ENCODE data around the gene ALG13. TPM values are rescaled to one million over a fixed set of nuclear protein-coding genes. Genes with fewer than 3 reads are reported as not detected.

The ALG13 gene
- total and polyA plus RNA-seq, 5 donors from 2014 or later = 50.3 to 145 (median 59.0) TPM

DNA sequence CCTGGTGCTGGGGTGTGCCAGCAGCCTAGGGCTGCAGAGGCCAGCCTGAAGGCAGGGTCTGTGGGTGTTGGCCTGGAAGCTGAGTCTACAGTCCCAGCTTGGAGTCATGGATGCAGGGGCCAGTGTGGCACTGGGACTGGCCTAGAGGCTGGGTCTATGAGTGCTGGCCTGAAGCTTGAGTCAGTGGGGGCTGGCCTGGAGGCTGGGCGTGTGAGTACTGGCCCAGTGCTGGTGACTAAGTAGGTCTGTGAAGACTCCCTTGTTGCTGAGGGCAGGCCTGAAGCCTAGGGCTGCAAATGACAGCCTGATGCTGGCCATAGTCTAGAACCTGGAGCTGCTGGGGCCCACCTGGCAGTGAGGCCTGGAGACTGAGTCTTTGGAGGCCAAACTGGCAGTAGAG, 31.3 kb upstream of the ALG13 start:
- no peaks in the 10 kb centered on the region for H3K4me1 ChIP-seq (ENCODE audit: control insufficient read depth, insufficient read depth, low read length, poor library complexity, severe bottlenecking)
- Mint-ChIP-seq H3K27ac (no peak overlapping the region), H3K4me3 (no peak overlapping the region), H3K9me3 (peaks cover 0 to 4% (median 0%) of the 10 kb centered on the region in 7 donors), H3K27me3 (no peaks in the 10 kb centered on the region), H3K36me3 (no peaks in the 10 kb centered on the region), H3K4me1 (no peaks in the 10 kb centered on the region)
- H3K4me3 ChIP-seq (ENCODE audit: low read depth, low read length) = no peak overlapping the region
- no peaks in the 10 kb centered on the region for H3K27me3 ChIP-seq (ENCODE audit: control insufficient read depth, insufficient read depth, low read length)
- ATAC-seq (ENCODE audit: low read depth in 2 of 2) (no peak), DNase-seq (no peak)
- no peaks in the 10 kb centered on the region for H3K9me3 ChIP-seq (ENCODE audit: control insufficient read depth in 2 of 2, low read length in 2 of 2)
- H3K27ac ChIP-seq (ENCODE audit: insufficient read depth, low read length, poor library complexity, severe bottlenecking) = no peak overlapping the region
- H3K36me3 ChIP-seq (ENCODE audit: control insufficient read depth, insufficient read depth, low read length) = no peaks in the 10 kb centered on the region

DNA sequence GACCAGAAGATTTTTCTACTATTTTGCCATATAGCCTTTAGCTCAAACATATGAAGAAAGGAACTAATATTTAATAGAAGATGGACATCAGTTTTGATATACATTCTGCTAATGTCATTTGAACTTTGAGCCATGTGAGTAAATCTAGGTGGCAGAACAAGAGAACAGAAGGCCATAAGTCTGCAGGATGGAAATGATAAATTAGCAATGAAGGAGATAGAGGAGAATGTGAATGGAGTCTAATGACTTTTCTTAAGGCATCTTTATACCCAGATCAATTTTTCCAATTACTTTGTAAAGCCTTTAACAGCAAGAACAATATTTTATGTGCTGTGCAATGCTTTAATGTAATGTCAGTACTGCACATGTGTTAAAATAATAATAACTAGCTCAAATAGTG, 30.1 kb upstream of the ALG13 start:
- Histone ChIP-seq H3K4me3 (ENCODE audit: low read depth, low read length) (no peak overlapping the region), H3K36me3 (ENCODE audit: control insufficient read depth, insufficient read depth, low read length) (no peaks in the 10 kb centered on the region), H3K27me3 (ENCODE audit: control insufficient read depth, insufficient read depth, low read length) (no peaks in the 10 kb centered on the region), H3K27ac (ENCODE audit: insufficient read depth, low read length, poor library complexity, severe bottlenecking) (no peak overlapping the region), H3K9me3 (ENCODE audit: control insufficient read depth in 2 of 2, low read length in 2 of 2) (no peaks in the 10 kb centered on the region), H3K4me1 (ENCODE audit: control insufficient read depth, insufficient read depth, low read length, poor library complexity, severe bottlenecking) (no peaks in the 10 kb centered on the region)
- ATAC-seq (ENCODE audit: low read depth in 2 of 2) = no peak
- no peaks in the 10 kb centered on the region for H3K36me3 Mint-ChIP-seq
- H3K4me3 Mint-ChIP-seq = no peak overlapping the region
- no peak for DNase-seq
- H3K9me3 Mint-ChIP-seq = peaks cover 0 to 4% (median 0%) of the 10 kb centered on the region in 7 donors
- H3K27ac Mint-ChIP-seq = no peak overlapping the region
- no peaks in the 10 kb centered on the region for H3K27me3 Mint-ChIP-seq
- H3K4me1 Mint-ChIP-seq = no peaks in the 10 kb centered on the region

DNA sequence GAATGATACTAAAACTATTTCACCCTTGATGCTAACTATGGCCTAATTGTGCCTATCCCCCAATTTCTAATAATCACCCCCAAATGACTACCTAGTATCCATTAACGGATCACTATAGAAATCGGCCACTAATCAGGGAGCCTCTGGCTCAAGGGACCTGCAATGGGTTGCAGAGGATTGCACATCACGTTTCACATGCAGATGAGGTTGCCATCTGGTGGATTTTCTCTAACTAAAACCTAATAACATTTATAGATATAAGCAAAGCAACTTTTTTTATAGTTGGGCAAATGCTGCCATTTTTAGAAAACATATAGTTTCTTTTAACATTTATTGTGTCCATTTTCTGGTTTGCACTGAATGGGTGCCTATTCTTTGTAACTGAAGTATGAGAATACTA, 28.3 kb upstream of the ALG13 start:
- DNase-seq = no peak
- H3K27ac Mint-ChIP-seq = no peak overlapping the region

DNA sequence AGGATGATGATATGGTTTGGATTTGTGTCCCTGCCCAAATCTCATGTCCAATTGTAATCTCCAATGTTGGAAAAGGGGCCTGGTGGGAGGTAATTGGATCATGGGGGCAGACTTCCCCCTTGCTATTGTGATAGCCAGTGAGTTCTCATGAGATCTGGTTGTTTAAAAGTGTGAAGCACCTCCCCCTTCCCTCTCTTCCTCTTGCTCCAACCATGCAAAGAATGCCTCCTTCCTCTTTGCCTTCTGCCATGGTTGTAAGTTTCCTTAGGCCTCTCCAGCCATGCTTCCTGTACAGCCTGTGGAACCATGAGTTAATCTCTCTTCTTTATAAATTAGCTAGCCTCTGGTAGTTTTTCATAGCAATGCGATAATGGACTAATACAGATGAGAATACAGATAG, 19.7 kb upstream of the ALG13 start:
- ATAC-seq (ENCODE audit: low read depth in 2 of 2) (no peak), DNase-seq (no peak)
- no peaks in the 10 kb centered on the region for H3K36me3 Mint-ChIP-seq
- H3K9me3 ChIP-seq (ENCODE audit: control insufficient read depth in 2 of 2, low read length in 2 of 2) = no peaks in the 10 kb centered on the region
- no peaks in the 10 kb centered on the region for H3K27me3 ChIP-seq (ENCODE audit: control insufficient read depth, insufficient read depth, low read length)
- no peaks in the 10 kb centered on the region for H3K9me3 Mint-ChIP-seq
- H3K27ac Mint-ChIP-seq = no peak overlapping the region
- no peaks in the 10 kb centered on the region for H3K36me3 ChIP-seq (ENCODE audit: control insufficient read depth, insufficient read depth, low read length)
- no peak overlapping the region for H3K4me3 Mint-ChIP-seq
- no peaks in the 10 kb centered on the region for H3K4me1 Mint-ChIP-seq
- no peak overlapping the region for H3K4me3 ChIP-seq (ENCODE audit: low read depth, low read length)
- no peaks in the 10 kb centered on the region for H3K4me1 ChIP-seq (ENCODE audit: control insufficient read depth, insufficient read depth, low read length, poor library complexity, severe bottlenecking)
- H3K27me3 Mint-ChIP-seq = no peaks in the 10 kb centered on the region
- H3K27ac ChIP-seq (ENCODE audit: insufficient read depth, low read length, poor library complexity, severe bottlenecking) = no peak overlapping the region

More for the DNA sequence above, 28.3 kb upstream of the ALG13 start:
- no peak overlapping the region for H3K27ac ChIP-seq (ENCODE audit: insufficient read depth, low read length, poor library complexity, severe bottlenecking)
- Mint-ChIP-seq H3K36me3 (no peaks in the 10 kb centered on the region), H3K4me3 (no peak overlapping the region), H3K4me1 (no peaks in the 10 kb centered on the region), H3K9me3 (peaks cover 0 to 4% (median 0%) of the 10 kb centered on the region in 7 donors), H3K27me3 (no peaks in the 10 kb centered on the region)
- H3K36me3 ChIP-seq (ENCODE audit: control insufficient read depth, insufficient read depth, low read length) = no peaks in the 10 kb centered on the region
- no peaks in the 10 kb centered on the region for H3K27me3 ChIP-seq (ENCODE audit: control insufficient read depth, insufficient read depth, low read length)
- ATAC-seq (ENCODE audit: low read depth in 2 of 2) = no peak
- no peak overlapping the region for H3K4me3 ChIP-seq (ENCODE audit: low read depth, low read length)
- no peaks in the 10 kb centered on the region for H3K9me3 ChIP-seq (ENCODE audit: control insufficient read depth in 2 of 2, low read length in 2 of 2)
- no peaks in the 10 kb centered on the region for H3K4me1 ChIP-seq (ENCODE audit: control insufficient read depth, insufficient read depth, low read length, poor library complexity, severe bottlenecking)

DNA sequence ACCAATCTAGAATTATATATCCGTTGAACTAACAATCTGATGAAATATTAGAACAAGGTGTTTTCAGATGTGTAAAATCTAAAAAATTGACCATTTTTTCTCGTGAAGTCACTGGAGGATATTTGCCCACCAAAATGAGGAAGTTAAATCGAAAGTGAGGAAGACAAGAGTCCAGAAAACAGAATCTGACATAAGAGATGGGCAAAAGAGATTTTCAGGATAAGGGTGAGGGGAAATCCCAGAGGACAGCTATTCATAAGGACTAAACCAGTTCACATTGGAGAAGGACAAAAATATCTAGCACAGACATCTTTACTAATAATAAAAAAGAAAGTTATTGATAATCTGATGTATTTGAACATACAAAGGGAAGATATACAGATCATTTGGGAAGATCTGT, 18.7 kb upstream of the ALG13 start:
- ATAC-seq (ENCODE audit: low read depth in 2 of 2) (no peak), DNase-seq (no peak)
- H3K36me3 ChIP-seq (ENCODE audit: control insufficient read depth, insufficient read depth, low read length) = no peaks in the 10 kb centered on the region
- H3K4me3 Mint-ChIP-seq = no peak overlapping the region
- no peaks in the 10 kb centered on the region for H3K27me3 ChIP-seq (ENCODE audit: control insufficient read depth, insufficient read depth, low read length)
- no peaks in the 10 kb centered on the region for H3K9me3 ChIP-seq (ENCODE audit: control insufficient read depth in 2 of 2, low read length in 2 of 2)
- no peaks in the 10 kb centered on the region for H3K4me1 ChIP-seq (ENCODE audit: control insufficient read depth, insufficient read depth, low read length, poor library complexity, severe bottlenecking)
- H3K27ac ChIP-seq (ENCODE audit: insufficient read depth, low read length, poor library complexity, severe bottlenecking) = no peak overlapping the region
- H3K9me3 Mint-ChIP-seq = no peaks in the 10 kb centered on the region
- H3K27ac Mint-ChIP-seq = no peak overlapping the region
- H3K4me3 ChIP-seq (ENCODE audit: low read depth, low read length) = no peak overlapping the region
- H3K4me1 Mint-ChIP-seq = no peaks in the 10 kb centered on the region
- no peaks in the 10 kb centered on the region for H3K36me3 Mint-ChIP-seq
- H3K27me3 Mint-ChIP-seq = no peaks in the 10 kb centered on the region

DNA sequence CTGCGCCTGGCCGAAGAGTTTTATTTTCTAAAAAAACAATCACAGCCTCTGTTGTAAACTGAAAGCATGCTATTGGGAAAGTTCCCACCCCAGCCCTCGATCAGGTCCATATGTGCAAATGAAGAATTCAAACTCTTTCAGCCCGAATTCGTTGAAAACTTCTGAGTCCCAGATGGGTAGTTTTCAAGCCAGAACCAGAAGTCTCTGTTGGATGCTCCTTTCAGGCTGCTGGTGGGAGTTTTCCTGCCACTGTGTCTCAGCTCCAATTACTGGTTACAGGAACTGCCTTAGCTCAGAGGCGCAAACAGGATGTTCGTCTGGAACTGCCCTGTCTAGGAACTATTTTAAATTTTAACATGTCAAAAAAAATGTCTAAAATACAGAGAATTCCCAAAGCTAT, 9.3 kb upstream of the ALG13 start:
- Mint-ChIP-seq H3K27me3 (peaks cover 6% of the 10 kb centered on the region), H3K4me3 (no peak overlapping the region), H3K27ac (no peak overlapping the region), H3K4me1 (no peaks in the 10 kb centered on the region), H3K9me3 (no peaks in the 10 kb centered on the region), H3K36me3 (no peaks in the 10 kb centered on the region)
- Histone ChIP-seq H3K4me3 (ENCODE audit: low read depth, low read length) (no peak overlapping the region), H3K9me3 (ENCODE audit: control insufficient read depth in 2 of 2, low read length in 2 of 2) (no peaks in the 10 kb centered on the region), H3K27ac (ENCODE audit: insufficient read depth, low read length, poor library complexity, severe bottlenecking) (no peak overlapping the region), H3K27me3 (ENCODE audit: control insufficient read depth, insufficient read depth, low read length) (no peaks in the 10 kb centered on the region), H3K4me1 (ENCODE audit: control insufficient read depth, insufficient read depth, low read length, poor library complexity, severe bottlenecking) (no peaks in the 10 kb centered on the region), H3K36me3 (ENCODE audit: control insufficient read depth, insufficient read depth, low read length) (no peaks in the 10 kb centered on the region)
- no peak for DNase-seq
- ATAC-seq (ENCODE audit: low read depth in 2 of 2) = no peak

DNA sequence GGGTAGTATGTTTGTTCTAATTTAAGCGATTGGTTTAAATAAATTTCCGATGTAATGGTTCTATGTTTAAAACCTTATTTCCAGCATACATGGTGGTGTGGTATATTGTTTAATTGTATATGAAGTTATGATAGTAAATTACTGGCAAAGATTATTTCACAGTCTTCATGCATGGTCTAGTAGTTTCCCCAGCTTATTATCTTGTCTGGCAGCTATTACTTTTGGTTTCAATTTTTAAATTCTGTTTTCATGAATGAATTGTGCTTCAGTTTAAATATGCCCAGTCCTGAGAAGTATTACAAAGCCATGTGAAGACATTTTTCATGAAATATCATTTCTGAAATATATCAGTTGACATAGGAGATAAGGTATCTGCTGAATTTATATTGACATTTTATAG, 6.3 kb downstream of the ALG13 start:
- Mint-ChIP-seq H3K27me3 (no peaks in the 10 kb centered on the region), H3K27ac (no peak overlapping the region), H3K36me3 (peaks cover 57% of the 10 kb centered on the region), H3K4me3 (no peak overlapping the region), H3K9me3 (no peaks in the 10 kb centered on the region), H3K4me1 (peaks cover 19 to 46% (median 25%) of the 10 kb centered on the region in 4 donors)
- no peak overlapping the region for H3K4me3 ChIP-seq (ENCODE audit: low read depth, low read length)
- H3K27me3 ChIP-seq (ENCODE audit: control insufficient read depth, insufficient read depth, low read length) = no peaks in the 10 kb centered on the region
- no peaks in the 10 kb centered on the region for H3K9me3 ChIP-seq (ENCODE audit: control insufficient read depth in 2 of 2, low read length in 2 of 2)
- no peak for DNase-seq
- peaks cover 45% of the 10 kb centered on the region for H3K36me3 ChIP-seq (ENCODE audit: control insufficient read depth, insufficient read depth, low read length)
- H3K4me1 ChIP-seq (ENCODE audit: control insufficient read depth, insufficient read depth, low read length, poor library complexity, severe bottlenecking) = peaks cover 6% of the 10 kb centered on the region
- no peak for ATAC-seq (ENCODE audit: low read depth in 2 of 2)
- H3K27ac ChIP-seq (ENCODE audit: insufficient read depth, low read length, poor library complexity, severe bottlenecking) = no peak overlapping the region

DNA sequence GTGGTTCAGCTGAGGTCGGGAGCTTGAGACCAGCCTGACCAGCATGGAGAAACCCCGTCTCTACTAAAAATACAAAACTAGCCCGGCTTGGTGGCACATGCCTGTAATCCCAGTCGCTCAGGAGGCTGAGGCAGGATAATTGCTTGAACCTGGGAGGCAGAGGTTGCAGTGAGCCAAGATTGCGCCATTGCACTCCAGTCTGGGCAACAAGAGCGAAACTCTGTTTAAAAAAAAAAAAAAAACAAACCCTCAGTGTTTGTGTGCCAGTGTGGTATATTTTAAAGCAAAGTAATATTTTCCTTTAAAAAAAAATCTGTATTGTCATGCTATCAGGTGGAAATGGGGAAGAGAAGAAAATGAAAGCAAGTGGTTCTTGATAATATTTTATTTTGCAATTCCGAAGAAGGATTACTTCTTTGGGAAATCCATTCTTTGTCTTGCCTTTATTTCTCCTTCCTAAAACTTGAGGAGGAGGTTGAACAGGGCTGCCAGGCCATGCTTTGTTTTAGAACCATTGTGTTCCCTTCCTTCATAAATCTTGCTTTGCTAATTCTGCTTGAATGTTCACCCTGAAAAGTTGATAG, 14.4 kb downstream of the ALG13 start:
- DNase-seq (no peak), ATAC-seq (ENCODE audit: low read depth in 2 of 2) (no peak)
- Histone ChIP-seq H3K4me3 (ENCODE audit: low read depth, low read length) (no peak overlapping the region), H3K36me3 (ENCODE audit: control insufficient read depth, insufficient read depth, low read length) (no peaks in the 10 kb centered on the region), H3K4me1 (ENCODE audit: control insufficient read depth, insufficient read depth, low read length, poor library complexity, severe bottlenecking) (no peaks in the 10 kb centered on the region), H3K9me3 (ENCODE audit: control insufficient read depth in 2 of 2, low read length in 2 of 2) (no peaks in the 10 kb centered on the region), H3K27ac (ENCODE audit: insufficient read depth, low read length, poor library complexity, severe bottlenecking) (no peak overlapping the region), H3K27me3 (ENCODE audit: control insufficient read depth, insufficient read depth, low read length) (no peaks in the 10 kb centered on the region)
- peaks cover 5 to 19% (median 9%) of the 10 kb centered on the region in 4 donors for H3K4me1 Mint-ChIP-seq
- no peaks in the 10 kb centered on the region for H3K27me3 Mint-ChIP-seq
- H3K27ac Mint-ChIP-seq = no peak overlapping the region
- no peaks in the 10 kb centered on the region for H3K9me3 Mint-ChIP-seq
- no peak overlapping the region for H3K4me3 Mint-ChIP-seq
- peaks cover 12% of the 10 kb centered on the region for H3K36me3 Mint-ChIP-seq

Measured in CD4-positive, CD25-positive, alpha-beta regulatory T cell (primary cell).